Measurements from ENCODE around the gene CALN1. TPM values are rescaled to one million over a fixed set of nuclear protein-coding genes. Genes with fewer than 3 reads are reported as not detected.

Gene CALN1
- total RNA-seq, 2 donors from 2014 or later: 0.52 to 1.6 TPM

DNA sequence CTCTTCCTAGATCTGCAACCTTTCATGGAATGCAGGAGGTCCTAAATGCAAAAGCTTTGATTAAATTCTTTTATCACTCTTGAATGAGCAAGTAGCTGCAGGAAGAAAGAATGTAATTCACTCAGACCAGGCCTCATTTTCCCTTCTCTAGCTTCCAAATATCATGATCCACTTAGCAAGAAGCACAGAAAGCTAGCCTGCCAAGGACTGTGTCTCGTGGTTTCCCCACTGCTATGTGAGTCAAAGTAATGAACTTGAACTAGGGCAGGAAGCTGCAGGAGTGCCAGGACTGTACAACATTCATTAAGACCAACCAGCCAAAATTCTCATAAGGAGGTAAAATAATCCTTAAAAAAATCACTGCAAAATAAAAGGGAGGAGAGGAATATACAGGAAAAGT lies 379.2 kb downstream of the CALN1 start:
- WGBS, 2 donors: 50 to 53% methylated on average over 1 of the region's 1 CpG
- Histone ChIP-seq H3K9me3 (no peaks in the 10 kb centered on the region), H3K4me3 (no peak overlapping the region), H3K27me3 (no peaks in the 10 kb centered on the region), H3K36me3 (replicated peaks in 1 of 2; ENCODE audit: insufficient read depth in 1 of 2, low read depth in 2 of 2) (no peaks in the 10 kb centered on the region), H3K4me1 (no peaks in the 10 kb centered on the region), H3K27ac (no peak overlapping the region)
- intact Hi-C loops (cut with DNase I): no loop called here
- DNase-seq (peak in 1 of 4 donors; percentile 9), ATAC-seq (no peak)
- TF ChIP-seq, protein P1, sequence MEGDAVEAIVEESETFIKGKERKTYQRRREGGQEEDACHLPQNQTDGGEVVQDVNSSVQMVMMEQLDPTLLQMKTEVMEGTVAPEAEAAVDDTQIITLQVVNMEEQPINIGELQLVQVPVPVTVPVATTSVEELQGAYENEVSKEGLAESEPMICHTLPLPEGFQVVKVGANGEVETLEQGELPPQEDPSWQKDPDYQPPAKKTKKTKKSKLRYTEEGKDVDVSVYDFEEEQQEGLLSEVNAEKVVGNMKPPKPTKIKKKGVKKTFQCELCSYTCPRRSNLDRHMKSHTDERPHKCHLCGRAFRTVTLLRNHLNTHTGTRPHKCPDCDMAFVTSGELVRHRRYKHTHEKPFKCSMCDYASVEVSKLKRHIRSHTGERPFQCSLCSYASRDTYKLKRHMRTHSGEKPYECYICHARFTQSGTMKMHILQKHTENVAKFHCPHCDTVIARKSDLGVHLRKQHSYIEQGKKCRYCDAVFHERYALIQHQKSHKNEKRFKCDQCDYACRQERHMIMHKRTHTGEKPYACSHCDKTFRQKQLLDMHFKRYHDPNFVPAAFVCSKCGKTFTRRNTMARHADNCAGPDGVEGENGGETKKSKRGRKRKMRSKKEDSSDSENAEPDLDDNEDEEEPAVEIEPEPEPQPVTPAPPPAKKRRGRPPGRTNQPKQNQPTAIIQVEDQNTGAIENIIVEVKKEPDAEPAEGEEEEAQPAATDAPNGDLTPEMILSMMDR (IDR thresholded peaks at IDR 0.05): no peak
- TF ChIP-seq POLR2A (IDR thresholded peaks at IDR 0.05): no peak

DNA sequence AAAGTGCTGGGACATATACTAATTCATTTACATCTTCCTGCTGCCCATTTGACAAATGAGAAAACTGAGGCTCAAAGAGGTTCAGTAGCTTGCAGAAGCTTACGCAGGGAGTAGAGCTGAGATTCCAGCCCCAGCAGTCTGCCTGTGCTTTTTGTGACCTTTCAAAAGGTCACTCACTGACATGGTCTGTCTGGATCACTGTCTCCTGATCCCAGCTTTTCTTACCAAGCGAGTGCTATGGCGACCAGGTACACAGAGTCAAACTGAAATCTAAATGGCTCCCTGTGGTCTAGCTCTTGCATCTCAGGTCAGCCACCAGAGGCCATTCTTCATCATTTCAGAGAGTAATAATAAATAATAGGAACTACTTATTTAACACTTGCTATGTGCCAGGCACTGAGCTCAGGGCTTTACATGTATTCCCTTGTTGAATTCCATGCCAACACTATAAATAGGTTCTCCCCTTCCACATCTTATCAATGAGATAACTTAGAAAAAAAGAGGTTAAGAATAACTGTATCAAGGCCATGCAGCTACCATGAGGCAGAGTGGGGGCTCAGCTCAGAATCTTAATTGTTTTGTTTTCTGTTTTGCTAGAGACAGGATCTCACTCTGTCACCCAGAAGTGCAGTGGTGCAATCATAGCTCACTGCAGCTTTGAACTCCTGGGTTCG lies 381.0 kb downstream of the CALN1 start:
- WGBS, 2 donors: 87% methylated on average over 4 of the region's 4 CpGs
- Histone ChIP-seq H3K27ac (no peak overlapping the region), H3K9me3 (no peaks in the 10 kb centered on the region), H3K4me3 (no peak overlapping the region), H3K4me1 (no peaks in the 10 kb centered on the region), H3K36me3 (replicated peaks in 1 of 2; ENCODE audit: insufficient read depth in 1 of 2, low read depth in 2 of 2) (no peaks in the 10 kb centered on the region), H3K27me3 (no peaks in the 10 kb centered on the region)
- intact Hi-C loops (cut with DNase I): no loop called here
- TF ChIP-seq POLR2A (IDR thresholded peaks at IDR 0.05): no peak
- TF ChIP-seq, protein P1 (IDR thresholded peaks at IDR 0.05): no peak
- no peak for ATAC-seq
- DNase-seq: no peak

DNA sequence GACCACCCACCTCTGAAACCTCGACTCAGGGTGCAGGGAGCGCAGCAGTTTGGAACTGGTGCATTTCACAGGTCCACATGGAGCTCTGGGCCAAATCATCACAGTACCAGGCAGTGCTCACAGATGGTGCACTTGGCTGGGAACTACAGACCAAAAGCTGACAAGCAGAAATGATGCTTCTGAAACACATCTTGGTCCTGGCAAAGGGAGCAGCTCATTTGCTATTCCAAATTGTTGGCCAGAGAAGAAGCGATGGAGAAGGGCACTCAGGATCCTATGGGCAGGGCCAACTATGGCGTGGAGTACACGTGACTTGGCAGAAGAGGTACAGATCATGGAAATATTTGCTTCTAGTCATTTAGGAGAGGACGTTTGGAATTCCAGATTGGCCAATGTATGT lies 383.9 kb downstream of the CALN1 start:
- H3K27ac ChIP-seq: no peak overlapping the region
- no peaks in the 10 kb centered on the region for H3K9me3 ChIP-seq
- H3K4me1 ChIP-seq: no peaks in the 10 kb centered on the region
- intact Hi-C loops (cut with DNase I): no loop called here
- DNase-seq: no peak
- H3K27me3 ChIP-seq: no peaks in the 10 kb centered on the region
- no peak for ATAC-seq
- TF ChIP-seq, protein P1 (IDR thresholded peaks at IDR 0.05): no peak
- no peak for TF ChIP-seq POLR2A (IDR thresholded peaks at IDR 0.05)
- 76 to 89% methylated on average over 5 to 6 of the region's 6 CpGs for WGBS, 2 donors
- no peaks in the 10 kb centered on the region for H3K36me3 ChIP-seq (replicated peaks in 1 of 2; ENCODE audit: insufficient read depth in 1 of 2, low read depth in 2 of 2)
- H3K4me3 ChIP-seq: no peak overlapping the region

DNA sequence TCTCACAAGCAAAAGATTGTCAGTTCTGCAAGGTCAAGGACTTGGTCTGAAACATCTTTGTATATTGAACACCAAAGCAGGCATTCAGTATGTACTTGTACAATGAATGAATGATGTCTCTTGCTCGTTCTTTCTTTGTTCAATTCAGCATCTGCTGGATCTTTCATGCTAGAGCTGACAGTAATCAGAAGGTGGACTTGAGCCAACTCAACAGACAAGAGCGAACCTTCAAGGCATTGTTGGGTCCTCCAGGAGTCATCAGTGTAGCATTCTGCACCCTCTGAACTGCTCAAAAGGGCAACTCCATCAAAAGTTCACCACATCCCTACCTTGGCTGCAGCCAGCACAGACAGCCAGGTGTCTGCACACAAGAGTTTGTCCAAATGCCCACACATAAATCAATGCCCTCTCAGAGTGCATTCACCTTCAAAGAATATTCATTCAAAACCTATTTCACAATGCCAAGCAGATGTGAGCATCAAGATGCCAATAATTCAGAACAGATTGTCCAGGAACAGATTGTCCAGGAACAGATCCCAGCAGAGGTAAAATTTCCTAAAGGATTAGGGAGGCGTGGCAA lies 386.7 kb downstream of the CALN1 start:
- intact Hi-C loops (cut with DNase I): no loop called here
- Histone ChIP-seq H3K4me3 (no peak overlapping the region), H3K27me3 (no peaks in the 10 kb centered on the region), H3K4me1 (no peaks in the 10 kb centered on the region), H3K36me3 (replicated peaks in 1 of 2; ENCODE audit: insufficient read depth in 1 of 2, low read depth in 2 of 2) (no peaks in the 10 kb centered on the region), H3K9me3 (no peaks in the 10 kb centered on the region), H3K27ac (no peak overlapping the region)
- ATAC-seq (no peak), DNase-seq (no peak)
- 61 to 62% methylated on average over 3 of the region's 3 CpGs for WGBS, 2 donors
- TF ChIP-seq, protein P1 (IDR thresholded peaks at IDR 0.05): no peak
- TF ChIP-seq POLR2A (IDR thresholded peaks at IDR 0.05): no peak

DNA sequence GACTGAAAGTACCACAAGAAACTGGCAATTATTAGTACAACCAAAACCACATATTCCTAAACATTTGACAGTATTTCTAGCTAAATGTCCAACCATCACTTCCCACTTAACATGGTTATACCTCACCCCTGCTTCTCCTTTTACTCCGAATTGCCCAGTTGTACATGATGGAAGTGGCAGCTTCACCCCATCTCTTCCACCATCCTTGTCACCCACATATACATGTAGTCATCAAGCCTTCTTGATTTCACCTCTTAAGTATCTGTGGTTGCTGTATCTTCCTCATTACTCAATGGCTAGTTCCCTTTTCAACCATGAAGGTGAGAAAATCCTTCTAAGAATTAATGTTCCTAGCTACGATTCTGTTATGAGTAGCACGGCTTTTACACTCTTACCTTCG lies 388.2 kb downstream of the CALN1 start:
- no peaks in the 10 kb centered on the region for H3K27me3 ChIP-seq
- 75 to 82% methylated on average over 4 of the region's 4 CpGs for WGBS, 2 donors

More for the DNA sequence above, 388.2 kb downstream of the CALN1 start:
- no peaks in the 10 kb centered on the region for H3K4me1 ChIP-seq
- ATAC-seq: no peak
- H3K4me3 ChIP-seq: no peak overlapping the region
- intact Hi-C loops (cut with DNase I): no loop called here
- no peak for DNase-seq
- TF ChIP-seq, protein P1 (IDR thresholded peaks at IDR 0.05): no peak
- no peak for TF ChIP-seq POLR2A (IDR thresholded peaks at IDR 0.05)
- no peaks in the 10 kb centered on the region for H3K9me3 ChIP-seq
- no peaks in the 10 kb centered on the region for H3K36me3 ChIP-seq (replicated peaks in 1 of 2; ENCODE audit: insufficient read depth in 1 of 2, low read depth in 2 of 2)
- H3K27ac ChIP-seq: no peak overlapping the region
